GM19452 (cell line): Measurements from ENCODE around the gene GSE1.

Experiments
- ATAC-seq: cut with Tn5 transposase; IDR thresholded peaks from one replicate; pipeline ENCODE4 v1.9.1; 2021; ENCODE audit not compliant: unreplicated experiment

The GSE1 gene

DNA sequence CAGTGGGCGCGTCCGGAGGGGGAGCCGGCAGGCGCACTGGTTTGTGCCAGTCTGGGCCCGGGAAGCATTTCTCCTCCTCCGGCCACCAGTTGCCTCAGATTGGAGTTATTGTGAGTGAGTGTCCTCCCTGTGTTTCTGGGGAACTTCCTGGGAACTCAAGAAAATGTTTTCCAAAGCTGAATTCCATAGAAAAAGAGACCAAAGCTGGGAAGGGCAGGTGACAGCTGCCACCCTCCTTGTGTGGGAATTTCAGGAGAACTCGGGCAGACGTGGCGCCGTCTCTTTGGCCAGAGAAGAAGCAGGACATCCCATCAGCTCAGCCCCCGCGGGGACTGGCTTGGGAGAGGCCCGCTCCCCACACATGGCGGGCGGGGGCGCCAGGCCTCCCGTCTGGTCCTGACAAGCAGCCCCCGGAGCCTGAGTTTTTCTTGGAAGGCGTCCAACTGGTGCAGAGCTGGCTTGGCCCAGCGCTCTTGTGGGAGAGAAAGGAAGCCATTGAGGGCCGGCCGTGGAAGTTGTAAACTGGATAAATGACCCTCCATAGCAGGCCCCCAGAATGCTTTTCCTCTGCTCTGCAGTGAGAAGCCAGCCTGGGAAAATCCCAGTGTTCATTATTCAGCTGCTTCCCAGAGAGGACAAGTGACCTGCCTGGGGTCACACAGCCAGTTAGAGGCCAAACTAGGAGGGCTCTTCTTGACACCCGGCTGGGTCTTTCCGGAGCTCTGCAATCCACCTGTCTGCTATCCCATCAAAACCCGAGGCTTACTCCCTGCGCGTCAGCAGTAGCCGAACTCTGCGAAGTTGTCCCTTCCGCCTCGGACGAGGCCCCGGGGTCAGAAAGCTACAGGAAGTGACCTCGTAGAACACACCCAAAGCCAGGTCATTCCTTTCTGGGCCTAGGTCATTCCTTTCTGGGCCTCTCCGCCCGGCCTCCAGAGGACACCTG, 39.2 kb upstream of the GSE1 start:
- ATAC-seq = no peak

DNA sequence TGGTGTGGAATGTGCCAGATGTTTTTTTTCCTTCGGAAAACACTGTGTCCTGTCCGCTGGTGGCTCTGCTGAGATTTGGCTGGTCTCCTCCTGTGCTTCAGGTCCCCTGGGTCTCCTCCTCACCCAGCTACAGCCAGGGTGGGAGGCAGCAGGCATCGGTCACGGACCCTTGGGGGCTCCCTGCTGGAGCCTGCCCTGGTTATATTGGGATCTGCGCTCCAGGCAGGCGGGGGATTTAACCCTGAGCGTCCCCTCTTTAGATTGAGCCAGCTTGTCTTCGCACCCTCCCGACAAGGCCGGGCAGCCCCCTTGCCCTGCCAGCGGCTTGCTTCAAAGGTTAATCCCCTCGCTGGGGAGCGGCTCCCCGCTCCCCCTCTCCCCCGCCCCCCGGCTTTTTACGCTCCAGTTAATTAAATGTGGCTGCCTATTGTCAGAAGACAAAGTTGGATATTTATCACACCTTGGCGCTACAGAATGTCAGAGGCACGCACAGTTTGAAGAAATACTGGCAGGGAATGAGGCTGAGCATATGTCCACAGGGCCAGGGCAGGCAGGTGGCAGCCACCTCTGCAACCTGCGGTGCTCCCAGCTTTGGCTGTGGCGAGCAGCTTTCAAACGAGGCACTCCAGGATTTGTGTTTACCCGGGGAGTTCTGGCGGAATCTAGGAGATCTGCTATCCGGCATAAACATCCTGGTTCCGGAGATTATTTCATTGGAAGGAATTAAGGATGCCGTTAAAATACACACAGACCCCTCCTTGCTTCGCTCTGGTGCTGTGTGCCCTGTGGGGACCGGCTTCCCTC, 38.2 kb upstream of the GSE1 start:
- ATAC-seq = no peak

DNA sequence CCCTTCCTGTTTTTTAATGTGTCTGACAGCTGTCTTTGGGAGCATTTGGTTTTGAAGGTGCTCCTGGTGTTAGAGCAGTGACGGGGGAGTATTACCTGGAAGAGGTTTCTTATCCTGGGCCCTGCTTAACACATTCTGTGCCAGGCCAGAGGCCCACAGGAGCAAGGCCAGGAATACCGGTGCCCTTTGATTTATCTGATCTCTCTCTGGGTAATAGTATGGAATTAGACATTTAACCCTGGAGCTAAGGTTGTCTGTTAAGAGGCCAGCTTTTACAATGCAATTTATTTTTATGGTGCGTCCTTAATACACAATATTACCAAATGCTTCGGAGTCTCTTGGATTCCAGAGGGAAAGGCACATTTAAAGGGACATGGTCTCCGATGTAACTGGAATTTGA, 37.2 kb upstream of the GSE1 start:
- no peak for ATAC-seq

DNA sequence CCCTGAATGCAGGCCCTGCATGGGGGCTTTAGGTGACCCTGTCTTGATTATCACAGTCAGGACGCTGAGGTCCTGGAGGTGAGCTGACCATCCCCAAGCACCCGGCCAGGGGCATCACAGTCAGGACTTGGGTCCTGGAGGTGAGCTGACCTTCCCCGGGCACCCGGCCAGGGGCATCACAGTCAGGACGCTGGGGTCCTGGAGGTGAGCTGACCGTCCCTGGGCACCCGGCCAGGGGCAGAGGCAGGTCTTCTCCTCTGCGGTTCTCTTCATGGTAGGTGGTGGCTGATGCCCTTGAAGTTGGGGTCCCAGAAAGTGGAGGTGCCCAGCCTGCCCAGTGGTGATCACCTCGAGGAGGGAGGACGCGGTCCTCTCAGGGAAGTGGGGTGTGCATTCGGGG, 36.2 kb upstream of the GSE1 start:
- no peak for ATAC-seq

DNA sequence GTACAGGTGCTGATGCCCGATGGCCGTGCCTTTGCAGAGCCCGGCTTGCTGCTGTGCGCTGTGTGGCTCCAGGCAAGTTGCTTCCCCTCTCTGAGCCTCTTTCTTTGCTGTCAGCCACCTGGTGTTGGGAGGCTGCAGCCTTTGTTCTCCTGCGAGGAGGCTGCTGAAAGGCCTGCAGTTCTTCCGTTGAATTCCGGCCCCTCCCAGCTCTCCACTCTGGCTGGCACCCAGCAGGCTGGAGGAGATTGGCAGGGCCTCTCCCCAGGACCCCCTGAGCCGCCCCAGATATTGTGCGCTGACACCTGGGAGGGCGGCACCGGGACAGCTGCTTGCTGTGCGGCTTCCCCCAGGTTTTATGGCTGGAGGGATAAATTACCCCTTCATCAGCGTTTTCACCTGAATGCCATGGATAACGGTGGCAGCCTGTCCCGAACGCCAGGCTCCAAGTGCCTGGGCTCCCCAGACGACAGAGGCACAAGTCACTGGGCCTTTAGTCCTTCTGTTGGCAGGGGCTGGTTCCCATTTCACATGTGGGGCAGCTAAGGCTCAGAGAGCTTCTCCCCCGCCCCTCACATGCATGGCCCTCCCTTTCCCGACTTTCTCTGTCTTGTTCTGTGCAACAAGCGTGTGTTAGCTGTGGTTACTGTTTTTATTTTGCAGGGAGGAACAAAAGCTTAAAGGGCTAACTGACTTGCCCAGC, 35.1 kb upstream of the GSE1 start:
- no peak for ATAC-seq

DNA sequence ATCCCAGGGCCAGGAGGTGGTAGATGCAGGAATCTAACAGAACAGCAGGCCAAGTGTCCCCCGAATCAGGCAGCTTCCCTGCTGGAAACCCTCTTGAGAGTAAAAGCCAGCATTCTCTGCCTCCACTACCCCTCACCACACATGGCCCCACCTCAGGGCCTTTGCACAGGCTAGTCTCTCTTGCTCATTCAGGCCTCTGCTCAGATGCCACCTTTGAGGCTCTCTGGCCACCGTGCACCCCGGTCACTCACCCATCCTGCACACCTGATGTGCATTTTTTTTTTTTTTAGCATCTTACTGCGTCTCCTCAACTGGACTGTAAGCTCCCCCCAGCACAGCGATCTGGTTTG, 34.5 kb upstream of the GSE1 start:
- no peak for ATAC-seq

DNA sequence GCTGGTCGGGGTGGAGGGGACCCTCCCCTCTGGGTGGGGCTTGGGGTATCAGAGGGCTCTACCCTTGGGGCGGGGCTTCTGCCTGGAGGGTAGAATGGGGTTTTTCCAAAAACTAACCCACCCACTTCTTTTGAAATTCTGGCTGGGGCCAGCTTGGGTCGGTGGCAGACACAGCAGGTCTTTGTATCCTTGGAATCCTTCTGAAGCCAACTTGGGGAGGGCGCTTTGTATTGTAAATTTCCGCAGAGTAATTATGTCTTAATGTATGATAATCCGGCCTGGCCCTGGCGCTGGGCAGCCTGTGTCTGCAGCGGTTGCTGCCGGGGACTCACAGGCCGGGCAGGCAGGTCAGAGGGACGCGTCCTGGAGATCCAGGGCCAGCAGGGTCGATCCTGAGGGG, 33.9 kb upstream of the GSE1 start:
- ATAC-seq = no peak

DNA sequence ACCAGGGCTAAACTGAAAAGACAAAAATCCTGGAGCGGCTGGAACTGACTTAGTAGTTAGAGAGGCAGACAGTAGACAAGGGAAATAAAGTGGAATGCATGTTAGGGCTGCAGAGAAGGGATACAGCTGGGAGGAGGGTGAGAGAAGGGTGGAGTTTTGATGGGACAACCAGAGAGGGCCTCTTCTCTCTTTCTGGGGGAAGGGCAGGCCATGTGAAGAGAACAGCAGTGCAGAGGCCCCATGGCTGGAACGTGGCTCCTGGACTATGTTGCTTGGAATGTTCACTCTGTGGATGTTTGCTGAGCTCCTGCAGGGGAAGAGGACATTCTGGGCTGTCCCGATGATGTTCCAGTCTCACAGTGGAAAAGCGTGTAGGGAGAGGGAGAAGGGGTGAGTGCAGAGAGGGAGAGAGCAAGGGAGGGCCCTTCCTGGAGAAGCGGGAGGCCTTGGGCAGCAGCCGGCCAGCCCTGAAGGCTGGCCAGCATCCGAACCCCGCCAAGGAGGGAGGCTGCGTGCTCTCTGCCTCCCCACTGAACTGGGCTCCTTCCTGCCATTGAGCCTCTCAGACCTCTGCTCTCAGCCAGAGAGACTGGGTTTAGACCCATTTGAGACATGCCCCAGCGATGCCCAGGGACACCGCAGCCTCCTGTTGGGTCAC, 33.1 kb upstream of the GSE1 start:
- no peak for ATAC-seq

DNA sequence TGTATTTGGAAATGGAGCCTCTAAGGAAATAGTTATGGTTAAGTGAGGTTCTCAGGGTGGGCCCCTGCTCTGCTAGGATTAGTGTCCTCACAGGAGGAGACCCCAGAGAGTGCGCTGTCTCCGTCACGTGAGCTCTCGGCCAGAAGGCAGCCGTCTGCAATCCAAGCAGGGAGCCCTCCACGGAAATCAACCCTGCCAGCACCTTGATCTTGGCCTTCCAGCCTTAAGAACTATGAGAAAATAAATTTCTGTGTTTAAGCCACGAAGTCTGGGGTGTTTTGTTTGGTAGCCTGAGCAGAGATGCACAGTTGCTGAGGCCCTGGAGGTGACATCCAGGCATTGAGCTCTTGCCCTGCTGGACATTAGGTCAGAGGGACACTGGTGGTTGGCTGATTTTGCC, 32.4 kb upstream of the GSE1 start:
- no peak for ATAC-seq

DNA sequence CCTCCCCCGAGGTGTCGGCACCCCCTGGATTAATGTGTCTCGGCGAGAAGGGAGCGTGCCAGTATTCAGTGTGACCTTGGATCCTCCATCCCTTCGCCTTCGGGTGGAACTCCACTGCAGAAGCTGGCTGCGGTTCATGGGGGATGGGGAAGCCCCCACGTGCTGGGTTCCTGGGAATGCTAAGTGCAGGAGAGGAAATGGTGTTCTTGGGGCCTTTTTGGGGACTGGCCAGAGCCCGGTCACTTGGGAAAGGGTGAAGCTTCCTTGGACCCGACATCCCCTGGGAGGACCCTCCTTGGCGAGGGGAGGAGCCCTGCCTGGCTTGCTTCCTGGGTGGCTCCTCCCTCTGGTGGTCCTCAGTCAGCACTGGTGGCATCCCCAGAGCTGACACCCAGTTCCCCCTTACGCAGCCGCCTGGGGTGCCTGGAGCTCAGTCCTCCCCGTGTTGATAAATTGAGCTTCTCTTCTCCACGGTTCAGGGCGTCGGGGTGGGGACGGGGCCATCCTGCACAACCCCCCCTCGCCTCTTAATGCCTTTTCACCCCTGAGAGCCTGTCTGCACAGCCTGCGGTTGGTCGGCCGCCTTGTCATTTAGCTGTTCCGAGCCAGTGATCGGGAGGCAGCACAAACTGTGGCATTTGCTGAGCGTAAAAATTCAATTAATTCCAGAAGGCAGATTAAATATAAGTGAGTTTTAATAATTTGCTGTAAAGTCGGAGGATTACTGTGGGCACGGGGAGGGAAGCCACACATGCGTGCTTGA, 30.7 kb upstream of the GSE1 start:
- ATAC-seq = no peak

DNA sequence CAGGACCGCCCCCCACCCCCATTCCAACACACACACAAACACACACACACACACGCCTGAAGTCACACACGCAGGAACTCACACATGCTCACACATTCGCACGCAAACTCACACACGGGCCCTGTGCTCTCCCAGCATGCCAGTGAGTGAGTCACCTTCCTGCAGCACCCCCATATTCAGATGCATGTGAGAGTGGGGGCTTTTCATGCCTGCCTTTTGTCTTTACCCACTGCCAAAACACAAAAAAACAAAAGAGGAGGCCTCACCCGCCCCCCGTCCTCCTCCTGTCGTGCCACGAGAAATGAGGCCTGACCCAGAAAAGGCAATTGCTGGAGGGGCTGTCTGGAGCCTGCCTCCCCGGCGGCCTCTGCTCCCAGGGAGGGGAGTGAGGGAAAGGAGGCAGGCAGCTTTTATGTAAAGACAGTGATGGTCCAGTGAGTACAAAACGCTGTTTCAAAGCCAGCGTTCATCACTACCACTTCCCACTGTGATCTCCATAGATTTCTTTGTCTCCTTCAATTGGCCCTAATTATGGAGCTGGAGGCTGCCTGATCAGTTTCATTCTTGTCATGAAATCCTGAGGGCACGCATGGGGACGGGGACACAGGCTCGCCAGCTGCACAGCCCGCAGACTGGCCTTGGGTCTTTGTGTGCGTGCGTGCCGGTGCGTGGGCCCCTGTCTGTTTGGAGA, 29.5 kb upstream of the GSE1 start:
- ATAC-seq = no peak

DNA sequence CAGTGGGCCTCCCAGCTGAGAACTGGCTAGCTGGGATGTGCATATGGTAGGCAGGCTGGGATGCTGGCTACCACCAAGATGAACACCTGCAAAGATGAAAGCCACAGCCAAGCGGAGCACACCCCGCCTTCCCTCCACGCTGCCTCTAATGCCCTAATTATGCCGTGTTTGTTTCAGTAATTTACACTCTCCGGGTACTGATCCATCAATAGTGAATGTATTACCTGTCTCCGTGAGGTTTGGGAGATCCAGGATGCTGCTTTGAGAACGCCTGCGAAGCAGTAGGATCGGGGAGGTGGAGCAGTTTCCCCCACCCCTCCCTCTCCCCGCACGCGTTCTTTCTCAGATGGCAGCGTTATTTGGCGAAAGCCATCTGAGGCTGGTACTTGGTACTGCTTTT, 28.9 kb upstream of the GSE1 start:
- ATAC-seq = no peak

DNA sequence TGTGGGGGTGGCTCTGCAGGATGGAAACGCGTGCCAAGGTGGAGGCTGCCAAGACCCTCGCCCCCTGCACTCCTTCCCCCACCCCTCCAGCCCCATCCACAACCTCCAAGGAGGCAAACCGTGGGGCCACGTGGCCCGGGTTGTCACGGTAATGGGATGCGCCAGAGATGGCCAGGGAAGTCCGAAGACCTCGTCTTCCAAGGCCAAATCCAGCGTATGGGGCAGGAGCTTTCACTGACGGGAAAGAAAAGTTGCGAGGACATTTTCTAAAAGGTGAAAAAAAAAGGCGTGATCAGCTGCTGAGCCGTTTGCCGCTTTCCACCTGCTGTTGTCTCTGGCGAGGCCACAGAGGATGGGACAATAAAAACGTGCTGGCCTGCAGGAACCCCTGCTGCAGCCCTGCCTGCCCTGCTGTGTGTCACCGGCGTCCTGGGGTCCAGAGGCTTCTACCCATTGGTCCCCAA, 28.3 kb upstream of the GSE1 start:
- ATAC-seq = no peak

DNA sequence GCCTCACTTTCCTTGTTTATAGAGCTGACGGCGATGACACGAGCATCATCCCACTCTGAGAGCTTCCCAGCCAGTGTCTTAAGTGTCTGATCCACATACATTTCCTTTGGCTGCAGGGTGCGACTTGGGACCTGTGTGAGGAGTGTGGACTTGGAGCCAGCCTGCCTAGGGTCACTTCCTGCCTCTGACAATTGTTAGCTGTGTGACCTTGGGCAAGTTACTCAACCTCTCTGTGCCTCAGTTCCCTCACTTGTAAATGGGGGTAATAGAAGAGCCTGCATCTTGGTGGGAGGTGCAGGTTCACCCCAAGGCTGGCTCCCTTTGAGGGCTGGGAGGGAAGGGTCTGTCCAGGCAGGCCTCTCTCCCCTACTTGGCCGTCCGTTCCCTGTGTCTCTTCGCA, 27.4 kb upstream of the GSE1 start:
- no peak for ATAC-seq

DNA sequence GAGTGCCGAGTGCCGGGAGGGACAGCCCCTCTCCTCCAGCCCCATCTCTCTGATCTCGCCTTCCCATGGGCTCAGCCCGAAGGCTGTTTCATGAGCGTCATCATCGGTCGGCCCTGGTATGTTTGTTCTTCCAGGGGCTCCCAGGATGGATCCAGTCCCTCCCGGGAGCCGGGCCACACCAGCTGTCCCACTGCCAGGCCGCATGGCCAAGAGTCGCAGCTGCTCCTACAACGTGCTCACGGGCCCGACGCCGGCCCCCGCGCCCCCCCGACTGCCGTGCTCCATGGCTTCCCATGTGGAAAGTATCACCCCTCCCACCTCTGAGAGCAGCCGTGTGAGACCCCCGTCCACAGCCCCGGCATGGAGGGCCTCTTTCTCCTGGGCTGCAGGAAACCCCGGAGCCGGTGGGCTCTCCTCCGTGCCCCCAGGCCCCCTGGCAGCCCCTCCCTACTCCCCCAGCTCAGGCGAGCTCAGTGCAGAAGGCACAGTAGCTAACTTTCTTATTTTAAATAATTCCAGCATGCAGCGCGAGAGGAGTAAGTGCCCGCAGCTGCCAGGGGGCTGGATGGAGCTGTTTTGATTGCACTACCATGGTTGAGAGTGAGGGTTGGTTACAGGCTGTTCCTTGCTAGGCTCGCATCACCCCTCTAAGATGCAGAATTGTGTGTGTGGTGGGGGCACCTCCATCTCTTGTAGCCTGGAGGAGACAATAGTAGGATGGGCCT, 26.6 kb upstream of the GSE1 start:
- no peak for ATAC-seq

DNA sequence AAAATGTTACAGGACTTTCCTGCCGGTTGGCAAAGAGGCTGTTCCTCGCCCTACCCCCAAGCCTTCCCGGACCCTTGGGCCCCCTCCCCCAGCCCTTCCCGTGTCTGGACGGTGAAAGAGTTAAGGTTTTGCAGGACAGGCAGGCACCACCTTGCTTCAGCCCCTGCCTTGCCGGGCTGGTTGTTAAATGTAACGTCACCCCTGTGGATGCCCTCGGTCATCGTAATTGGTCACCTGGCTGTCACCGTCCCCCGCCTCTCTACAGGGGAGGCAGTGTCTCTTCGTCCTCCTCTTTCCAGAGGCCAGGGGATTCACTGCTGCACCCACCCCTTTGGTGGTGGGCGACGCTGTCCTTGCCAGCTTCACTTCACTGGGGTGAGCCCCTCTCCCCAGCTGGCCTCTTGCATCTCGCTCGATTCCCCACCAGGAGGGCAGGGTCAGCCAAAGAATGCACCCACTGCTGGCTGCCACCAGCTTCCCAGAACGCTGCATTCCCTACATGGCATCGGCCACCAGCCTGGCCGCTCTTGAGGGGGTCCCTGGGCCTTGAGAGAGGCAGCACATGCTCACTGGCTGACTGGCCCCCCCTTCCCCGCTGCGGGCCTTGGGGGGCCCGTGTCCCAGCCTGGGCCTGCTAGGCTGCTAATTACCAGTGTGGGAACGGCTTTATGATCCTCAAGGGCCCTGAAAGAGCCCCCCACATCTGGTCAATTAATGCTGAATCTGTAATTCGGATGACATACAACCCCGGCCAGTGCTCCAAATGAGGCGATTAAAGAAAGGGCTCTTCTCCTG, 25.2 kb upstream of the GSE1 start:
- ATAC-seq = no peak

DNA sequence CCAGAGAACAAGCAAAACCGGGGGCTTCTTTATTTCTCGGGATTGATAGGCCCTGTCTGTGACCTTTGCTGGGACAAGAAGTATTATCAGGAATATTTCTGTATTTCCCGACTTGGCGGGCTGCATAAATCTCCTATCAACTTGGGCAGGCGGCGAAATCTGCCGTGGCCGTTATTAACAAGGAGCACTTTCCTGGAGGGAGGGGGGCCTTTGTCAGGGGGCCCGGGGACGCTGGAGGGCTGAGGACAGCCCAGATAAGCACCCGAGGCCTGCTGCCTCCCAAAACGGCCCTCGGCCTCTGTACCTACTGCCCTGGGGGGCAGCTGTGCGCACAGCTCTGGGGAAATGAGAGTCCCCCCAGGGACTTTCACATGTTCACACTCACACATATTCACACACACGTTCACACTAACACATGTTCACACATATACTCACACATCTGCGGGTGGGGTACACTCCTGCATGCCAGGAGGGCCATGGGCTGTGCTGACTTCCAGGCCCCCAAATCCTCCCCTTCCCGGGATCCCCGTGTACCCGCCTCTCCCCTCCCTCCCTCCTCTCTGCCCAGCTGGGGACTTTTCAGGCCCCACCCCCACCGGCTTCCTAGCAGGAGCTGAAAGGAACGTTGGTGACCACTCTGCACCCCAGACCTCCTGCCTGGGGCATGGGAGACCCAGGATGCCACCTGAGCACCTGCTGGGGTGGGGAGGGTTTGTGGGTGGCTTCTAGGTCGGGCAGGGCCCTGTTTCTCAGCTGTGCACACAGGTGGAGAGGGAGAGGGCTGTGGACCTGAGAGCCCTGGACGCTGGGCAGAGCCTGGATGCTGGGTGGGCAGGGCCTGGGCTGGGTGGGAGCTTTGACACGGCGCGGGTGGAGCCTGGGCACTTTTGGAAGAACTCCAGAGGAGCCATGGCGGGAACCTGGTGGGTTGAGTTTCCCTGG, 24.3 kb upstream of the GSE1 start:
- ATAC-seq = no peak
